Measurements from ENCODE around the gene ASTN2.

GRCh38 chr9:117451311-117451710, 36.5 kb upstream of the ASTN2 start:
- TF ChIP-seq CTCF (conservative IDR thresholded peaks at IDR 0.05) (no peak), ZFX (IDR thresholded peaks at IDR 0.05) (no peak)
